Muscle of arm (tissue), 12 donors: Measurements from ENCODE around the gene PDCD7. TPM values are rescaled to one million over a fixed set of nuclear protein-coding genes. Genes with fewer than 3 reads are reported as not detected.
"Not testable (repeated sequence)": the region's sequence is repeated elsewhere in the genome, so short reads cannot be mapped to it uniquely, and the experiment has no call there.

ENCODE experiments used
- DNase-seq: peaks from one replicate; pipeline ENCODE4 v3.0.0-alpha.2; 2013
- polyA plus RNA-seq, 12 donors: library from polyadenylated mRNA; unstranded; fragments of 120-200 nt; gene quantifications; one replicate each; pipeline ENCODE4 v1.2.1, GENCODE V29; 2013; ENCODE audit not compliant: insufficient read length in 12 of 12

The PDCD7 gene
- polyA plus RNA-seq, 12 donors: 14.8 to 44.0 (median 19.5) TPM; not detected in 1

DNA sequence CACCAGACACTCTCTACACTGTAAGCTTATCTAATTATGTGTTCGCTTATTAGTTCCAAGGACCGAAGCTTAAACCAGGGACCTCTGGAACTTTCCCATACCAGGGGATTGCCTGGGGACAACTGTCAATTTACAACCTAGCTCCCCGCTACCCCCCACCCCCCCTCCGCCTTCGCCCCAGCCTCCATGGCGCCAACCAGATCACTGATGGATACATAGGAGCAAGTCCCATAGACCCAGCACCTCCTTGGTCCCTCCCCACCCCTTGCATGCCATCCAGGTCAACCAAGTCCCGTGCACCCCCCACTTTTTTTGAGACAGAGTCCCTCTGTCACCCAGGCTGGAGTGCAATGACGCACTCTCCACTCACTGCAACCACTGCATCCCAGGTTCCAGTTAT is 930 bp upstream of the PDCD7 start:
- DNase-seq: no peak

DNA sequence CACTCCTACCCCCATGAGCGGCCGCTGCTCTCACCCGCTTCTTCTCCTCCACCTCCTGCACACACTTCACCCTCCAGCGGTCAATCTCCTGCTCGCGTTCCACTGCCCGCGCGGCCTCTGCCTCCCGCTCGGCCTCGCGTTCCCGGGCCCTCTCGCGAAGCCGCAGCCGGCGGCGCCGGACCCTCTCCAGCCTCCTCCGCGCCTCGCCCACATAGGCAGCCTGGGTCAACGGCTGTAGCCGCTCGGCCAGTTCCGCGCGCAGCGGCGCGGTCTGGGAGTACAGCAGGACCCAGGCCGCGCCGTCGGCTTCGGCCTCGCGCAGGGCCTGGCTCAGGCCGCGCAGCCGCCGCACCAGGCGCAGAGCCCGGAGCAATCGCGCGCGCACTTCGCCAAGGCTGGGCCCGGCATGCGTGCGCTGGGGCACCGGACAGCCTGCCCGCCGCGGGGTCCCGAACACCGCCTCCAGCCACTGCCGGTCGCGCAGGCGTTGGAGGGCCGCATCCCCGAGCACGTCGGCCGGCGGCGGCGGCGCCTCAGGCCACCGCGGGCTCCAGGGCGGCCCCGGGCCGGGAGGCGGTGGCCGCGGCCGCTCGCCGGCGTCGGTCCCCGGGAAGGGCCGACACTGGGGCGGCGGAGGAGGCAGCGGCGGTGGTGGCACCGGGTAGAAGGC is 595 bp downstream of the PDCD7 start:
- peak; percentile 13 for DNase-seq

DNA sequence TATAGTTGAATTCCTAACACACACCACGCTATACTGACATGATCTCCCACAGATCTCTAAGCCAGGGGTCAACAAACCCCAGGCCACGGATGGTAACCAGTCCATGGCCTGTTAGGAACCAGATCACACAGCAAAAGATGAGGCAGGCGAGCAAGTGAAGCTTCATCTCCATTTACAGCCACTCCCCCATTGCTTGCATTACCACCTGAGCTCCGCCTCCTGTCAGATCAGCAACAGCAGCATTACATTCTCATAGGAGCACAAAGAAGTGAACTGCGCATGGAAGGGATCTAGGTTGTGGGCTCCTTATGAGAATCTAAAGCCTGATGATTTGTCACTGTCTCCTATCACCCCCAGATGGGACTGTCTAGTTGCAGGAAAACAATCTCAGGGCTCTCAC is 2.7 kb downstream of the PDCD7 start:
- DNase-seq: no peak

DNA sequence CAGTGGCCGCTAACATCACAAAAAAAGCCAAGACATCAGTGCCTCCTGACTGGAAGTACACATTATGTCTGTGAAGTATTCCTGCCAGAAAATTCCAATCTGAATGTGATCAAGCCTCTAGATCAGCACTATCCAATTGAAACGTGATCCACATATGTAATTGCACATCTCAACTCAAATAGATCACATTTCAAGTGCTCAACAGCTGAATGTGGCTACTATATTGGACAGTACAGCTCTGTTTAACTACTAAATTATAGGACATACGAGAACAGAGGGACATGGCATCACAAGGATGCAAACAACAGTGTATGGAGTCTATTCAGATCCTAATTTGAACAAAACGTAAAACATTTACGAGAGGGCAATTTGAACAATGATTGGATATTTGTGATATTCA is 18.1 kb downstream of the PDCD7 start:
- DNase-seq: no peak

DNA sequence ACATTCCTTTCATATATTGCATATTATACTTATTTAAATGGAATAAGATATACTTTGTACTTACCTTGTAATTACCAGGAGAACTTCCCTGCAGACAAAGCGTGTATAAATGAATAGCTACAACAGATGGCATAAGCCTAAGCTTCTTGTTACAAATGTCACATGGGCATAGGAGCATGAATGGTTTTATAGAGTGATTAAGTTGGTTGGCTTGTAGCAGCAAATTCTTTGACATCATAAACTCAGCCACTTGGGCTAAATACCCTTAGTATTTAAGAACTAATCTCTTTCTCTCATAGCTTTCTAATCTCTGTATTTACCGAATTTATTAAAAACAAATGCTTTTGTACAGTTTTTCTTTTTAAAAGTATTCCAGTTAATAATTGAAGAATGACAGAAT is 18.5 kb downstream of the PDCD7 start, which contains the start of gene UBAP1L:
UBAP1L (minus strand) TSS at position 115 of the 400 bp plus-strand sequence. CDS start 8,985 bp downstream, outside the sequence.
- DNase-seq: no peak

DNA sequence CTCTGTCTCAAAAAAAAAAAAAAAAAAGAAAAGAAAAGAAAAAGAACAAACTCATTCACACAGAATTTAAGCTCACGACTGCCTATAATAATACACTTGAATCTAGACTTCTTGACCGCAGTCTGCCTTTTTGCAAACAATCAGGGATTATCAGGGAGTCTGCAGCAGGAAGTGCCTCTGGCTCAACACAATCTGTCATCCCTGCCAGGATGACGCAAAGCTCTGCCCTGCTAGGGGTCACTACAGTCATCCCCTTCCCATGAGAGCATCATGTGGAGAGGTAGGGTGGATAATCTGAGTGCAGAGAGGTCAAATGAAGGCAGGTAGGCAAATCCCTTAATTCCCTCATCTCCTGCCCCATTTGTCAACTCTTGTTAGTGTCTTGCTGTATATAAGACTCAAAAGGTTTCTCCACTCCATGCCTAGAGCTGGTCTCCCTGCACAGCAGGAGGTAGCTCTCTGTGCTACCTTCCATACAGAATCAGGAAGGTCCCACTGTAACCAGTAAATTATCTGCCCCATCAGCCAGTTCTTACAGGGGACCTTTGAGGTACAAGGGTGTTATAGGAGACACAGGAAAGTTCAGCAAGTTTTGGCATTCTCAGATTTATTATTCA is 22.8 kb downstream of the PDCD7 start:
- DNase-seq: no peak

DNA sequence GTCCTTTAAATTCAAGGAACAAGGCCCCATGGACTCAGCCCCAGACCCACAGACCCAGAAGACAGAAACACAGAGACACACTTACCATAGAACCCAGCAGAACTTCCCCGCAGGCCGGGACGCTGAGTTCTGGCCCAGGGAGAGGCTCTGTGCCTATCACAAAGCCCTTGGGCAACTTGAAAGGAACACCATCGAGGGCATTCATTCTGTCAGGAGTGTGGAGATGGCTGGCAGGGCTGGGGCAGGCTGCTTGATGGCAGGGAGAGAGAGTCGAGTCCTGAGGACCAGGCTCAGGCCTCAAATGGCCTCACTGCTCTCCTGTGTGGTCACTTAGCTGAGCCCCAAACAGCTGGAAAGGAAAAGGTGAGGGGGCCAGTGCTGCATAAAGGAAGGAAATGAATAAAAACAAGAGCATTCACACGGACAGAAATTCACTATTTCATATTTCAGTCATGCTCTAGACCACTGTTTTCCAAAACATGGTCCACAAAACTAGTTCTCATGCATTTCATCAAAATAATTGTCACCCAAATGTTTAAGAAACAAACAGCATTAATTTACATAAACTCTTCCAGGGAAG is 27.5 kb downstream of the PDCD7 start:
- no peak for DNase-seq

DNA sequence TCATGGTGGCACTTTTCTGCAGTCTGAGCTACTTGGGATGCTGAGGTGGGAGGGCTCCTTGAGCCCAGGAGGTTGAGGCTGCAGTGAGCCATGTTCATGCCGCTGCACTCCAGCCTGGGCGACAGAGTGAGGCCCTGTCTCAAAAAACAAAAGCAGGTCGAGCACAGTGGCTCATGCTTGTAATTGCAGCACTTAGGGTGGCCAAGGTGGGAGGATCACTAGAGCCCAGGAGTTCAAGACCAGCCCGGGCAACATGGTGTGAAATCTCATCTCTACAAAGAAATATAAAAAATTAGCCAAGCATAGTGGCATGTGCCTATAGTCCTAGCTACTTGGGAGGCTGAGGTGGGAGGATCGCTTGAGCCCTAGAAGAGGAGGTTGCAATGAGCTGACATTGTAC is 28.6 kb downstream of the PDCD7 start:
- no peak for DNase-seq

DNA sequence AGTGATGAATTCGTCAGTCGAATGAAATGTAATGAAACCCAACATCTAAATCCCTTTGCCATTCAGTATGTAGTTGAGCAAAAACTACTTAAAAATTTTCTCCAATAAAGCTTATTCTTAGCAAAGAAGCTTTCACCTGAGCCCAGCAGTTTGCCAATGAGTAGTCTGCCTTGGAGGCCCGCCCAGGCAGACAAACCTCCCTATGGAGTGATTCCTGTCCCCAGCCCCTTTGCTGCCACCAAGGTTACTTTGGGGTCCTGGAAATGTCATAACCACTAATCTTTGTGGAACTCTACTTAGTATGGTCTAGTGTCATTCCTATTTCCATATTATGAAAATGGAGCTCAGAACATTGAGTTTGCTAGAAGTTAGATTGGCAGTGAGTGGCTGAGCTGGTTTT is 30.7 kb downstream of the PDCD7 start:
- no peak for DNase-seq

DNA sequence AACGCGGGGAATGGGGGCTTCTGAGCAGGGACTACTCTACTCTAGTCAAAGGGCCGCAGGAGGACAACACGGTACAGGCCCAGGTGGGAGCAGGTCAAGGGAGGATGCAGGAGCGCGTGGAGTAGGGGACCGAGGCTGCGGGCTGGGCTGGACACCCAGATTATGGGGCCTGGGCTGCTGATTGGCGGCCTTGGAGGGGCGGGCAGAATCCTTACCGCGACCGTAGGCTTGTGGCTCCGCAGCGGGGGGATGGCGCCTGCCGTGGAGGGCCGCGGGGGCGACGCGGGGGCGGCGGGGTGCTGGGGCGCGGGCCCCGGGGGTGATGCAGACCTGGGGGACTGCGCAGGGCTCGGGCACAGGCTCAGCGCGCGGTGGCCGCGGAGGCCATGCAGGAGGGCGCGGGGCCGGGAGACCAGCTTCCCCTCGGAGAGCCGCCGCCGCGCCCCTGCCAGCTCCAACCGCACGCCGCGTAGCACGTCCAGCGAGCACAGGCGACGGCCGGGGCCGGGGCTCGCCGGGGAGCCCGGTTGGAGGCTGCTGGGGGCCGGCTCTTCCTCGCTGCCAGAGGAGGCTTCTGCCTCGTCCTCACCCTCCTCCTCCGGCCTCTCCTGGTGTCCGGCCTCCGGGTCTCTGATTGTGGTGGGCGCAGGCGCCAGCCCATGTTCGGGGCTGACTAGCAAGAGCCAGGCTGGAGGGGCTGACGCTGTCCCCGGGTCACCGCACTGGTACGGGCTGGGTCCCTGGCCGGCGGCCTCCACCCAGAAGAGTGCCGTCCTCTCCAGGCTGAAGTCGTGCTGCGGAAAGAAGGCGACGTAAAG is 31.5 kb downstream of the PDCD7 start:
- DNase-seq: no peak

DNA sequence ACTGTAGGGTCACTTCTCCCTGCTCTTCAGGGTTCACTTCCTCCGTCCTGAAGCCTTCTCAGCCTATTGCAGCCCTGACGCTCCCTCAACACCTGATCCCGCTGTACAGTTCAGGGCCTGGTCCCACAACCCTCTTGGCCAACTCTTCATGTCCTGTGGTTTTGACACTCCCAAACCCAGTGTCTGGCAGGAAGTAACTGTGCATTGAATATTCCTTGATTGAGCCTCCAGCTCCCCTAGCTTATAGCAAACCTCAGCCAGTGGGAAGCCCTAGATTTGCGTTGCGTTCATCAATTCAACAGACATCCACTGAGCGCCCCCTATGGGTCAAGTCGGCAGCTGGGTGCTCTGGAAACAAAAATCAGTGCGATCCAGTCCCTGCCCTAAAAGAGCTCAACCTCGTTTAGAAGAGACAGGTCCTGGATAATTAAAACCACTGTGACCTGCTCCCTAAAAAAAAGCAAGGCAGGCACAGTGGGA is 32.2 kb downstream of the PDCD7 start:
- DNase-seq: peak; percentile 81

DNA sequence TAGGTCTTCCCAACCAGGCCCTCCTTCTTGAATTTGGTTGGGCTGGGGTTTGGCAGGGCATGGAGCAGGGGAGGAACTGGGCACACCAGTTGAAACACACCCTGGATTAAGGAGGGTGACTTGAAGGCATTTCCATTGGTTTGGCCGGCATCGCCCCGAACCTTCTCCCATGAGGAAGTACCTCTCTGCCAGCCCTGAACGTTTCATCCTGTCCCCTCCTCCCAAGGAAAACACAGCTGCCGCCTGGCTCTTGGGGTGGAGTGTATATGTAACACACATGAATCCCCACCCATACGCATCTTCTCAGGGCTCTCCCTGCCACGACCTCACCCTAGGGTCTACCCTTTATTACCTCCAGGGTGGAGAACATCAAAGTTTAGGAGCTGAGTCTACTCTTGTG is 33.2 kb downstream of the PDCD7 start:
- DNase-seq: no peak

DNA sequence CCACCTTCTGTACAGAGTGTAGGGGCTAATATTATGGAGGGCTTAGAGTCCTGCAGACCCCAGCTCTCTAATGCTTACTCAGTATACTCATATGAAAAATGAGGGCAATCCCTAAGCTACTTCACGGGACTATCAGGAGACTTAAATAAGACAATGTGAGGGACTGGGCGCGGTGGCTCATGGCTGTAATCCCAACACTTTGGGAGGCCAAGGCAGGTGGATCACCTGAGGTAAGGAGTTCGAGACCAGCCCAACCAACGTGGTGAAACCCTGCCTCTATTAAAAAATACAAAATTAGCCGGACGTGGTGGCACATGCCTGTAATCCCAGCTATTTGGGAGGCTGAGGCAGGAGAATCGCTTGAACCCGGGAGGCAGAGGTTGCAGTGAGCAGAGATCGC is 33.8 kb downstream of the PDCD7 start:
- DNase-seq: not testable (repeated sequence)

DNA sequence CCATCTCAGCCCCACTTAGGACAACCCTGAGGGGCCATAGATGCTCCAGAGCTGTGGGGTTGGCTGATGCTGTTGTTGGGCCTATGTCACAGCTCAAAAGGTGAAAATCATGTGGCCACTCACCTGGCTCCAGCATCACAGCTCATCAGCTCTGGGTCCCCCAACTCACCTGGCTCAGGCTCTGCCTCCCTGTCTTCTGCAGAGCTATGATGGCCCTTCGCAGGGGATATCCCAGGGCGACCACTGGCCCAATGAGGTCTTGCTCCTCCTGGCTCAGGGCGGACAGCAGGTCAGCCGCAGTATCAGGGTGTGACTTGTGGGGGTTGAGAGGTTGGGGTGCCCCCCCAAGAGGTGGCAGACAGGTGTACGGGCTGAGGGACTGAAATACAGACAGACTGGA is 34.3 kb downstream of the PDCD7 start:
- no peak for DNase-seq

DNA sequence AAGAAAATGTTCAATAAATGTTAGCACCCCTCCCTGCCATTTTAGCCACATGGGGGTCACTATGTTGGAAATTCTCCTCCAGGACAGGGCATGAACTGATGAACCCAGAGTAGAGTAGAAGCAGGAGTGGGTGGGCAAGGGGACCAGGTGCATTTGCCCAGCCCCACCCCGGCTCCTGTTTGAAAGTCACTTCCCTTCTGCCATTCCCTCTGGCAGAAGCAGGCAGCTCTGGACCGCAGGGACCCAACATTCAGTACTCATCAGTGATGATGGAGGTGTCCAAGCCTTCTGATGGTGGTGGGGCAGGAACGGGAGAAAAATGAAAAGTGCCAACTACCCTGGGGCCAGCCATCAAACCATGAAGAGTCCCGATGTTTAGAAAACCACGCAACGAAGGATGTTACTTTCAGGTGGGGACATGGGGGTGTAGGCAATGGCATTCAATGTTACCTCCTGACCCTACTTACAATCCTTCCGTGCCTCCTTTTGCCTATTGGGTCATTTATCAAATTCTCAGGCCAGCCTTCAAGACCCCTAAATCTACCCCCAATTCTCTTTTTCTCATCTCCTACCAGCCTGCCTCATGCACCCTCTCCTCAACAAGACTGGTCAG is 35.9 kb downstream of the PDCD7 start:
- DNase-seq: no peak

DNA sequence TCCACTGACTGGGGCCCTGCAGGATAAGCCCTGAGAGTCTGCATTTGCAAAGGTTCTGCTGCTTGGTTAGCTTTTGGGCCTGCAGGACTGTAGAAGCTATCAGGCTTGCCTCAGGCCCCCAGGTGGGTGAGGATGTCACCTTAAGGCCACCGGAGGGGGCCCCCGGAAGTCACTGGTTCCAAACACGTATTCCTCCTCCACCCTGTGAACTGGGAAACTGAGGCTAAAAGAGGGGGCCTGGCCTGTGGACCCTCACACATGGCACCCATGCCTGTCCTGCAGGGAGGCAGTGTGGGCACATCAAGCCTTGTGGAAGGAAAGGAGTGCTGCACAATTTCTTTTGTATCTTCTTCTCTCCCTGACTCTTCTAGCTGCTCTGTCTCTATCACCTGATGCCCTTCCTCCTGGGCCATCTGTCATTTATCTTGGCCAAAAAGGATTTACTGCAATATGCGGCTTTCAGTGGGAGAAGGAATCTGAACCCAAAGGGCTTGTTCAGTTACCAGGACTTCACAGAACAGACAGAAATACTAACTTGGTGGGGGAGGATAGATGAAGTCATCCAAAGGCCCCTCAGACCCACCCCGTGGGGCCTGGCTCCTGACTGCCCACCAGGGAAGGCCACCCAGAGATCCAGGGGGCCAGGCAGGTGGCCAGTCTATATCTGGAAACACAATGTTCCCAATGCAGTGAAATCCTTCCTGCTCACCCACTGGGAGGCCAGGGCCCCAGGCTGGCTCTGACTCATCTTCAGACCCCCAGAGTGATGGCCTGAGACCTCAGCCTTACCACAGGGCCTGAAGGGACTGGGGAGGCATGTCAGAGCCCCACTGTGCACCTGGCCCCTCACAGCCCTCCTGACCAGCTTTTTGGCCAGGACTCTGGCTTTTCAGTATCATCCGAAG is 36.9 kb downstream of the PDCD7 start:
- DNase-seq: no peak

DNA sequence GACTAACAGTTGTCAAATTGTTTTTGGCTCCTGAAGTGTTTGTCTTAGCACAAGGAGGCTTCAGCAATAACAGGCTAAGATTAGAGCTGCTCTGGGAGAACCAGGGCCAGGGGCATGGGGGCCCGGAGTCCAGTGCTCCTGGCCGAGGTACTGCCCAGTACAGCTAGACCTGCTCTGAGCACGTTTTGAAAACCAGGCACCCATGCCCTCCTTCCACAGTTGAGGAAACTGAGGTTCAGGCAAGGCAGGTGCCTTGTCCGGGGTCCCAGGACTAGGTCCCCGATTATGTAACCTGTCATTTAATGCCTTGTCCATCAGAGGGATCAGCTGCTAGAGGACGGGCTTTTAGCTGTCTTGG is 37.9 kb downstream of the PDCD7 start:
- no peak for DNase-seq

DNA sequence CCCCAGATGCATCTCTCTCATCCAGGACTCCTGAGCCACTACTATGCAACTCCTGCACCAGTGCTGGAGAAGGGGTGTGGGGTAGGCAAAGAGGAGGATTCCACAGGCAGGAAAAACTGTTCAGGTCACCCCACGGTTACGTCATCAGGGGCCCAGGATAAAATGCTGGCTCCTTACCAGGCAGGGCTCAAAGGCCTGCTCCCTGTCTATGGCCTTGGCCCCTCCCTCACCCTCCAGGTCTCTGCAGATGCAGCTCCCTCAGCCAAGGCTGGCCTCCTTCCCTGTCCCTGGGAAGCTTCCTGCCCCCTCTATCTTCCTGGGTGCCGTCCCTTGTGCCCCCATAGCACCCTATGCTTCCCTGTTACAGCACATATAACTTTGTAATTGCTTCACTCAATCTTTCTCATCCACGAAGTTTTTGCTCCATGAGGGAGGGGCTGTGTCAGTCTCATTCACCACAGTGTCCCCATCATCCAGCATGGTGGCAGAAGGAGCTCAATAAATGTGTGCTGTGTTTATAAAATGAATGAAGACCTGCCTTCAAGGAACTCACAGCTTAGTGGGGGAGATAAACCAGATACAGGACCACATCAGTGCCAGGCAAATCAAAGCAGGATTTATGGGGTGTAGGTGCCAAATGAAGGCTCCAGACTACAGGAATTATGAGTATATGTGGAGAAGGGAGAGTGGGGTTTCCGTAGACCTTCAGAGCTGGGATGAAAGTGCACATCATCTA is 38.4 kb downstream of the PDCD7 start:
- DNase-seq: no peak

DNA sequence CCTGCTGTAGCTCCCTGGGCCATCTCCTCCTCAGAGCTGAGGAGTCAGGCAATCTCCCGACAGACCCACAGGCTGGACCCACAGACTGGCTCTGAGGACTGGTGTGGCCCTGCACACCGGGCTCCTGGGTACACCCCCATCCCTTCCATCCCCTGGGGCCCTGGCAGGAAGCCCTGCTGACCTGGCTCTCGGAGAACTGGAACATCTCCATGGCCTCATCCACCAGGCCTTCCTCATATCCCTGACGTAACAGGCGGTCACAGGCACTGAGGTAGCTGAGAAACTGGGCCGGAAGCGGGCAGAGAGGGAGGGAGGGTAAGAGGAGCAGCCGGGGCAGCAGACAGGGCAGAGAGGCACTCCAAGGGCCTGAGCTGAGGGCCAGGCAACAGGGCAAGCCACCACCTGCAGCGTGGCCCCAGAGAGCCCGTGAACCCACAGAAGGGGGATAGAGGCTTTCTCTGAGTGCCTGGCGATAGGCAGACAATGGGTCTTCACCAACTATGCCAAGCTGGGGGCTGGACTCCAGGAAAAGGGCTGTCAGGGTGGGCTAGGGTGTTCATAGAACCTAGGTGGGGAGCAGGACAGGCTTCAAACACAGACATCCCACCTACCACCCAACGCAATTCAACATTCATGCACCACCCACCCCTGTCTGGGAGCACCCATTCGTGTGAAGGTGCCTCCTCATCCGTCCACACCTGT is 39.2 kb downstream of the PDCD7 start:
- no peak for DNase-seq

DNA sequence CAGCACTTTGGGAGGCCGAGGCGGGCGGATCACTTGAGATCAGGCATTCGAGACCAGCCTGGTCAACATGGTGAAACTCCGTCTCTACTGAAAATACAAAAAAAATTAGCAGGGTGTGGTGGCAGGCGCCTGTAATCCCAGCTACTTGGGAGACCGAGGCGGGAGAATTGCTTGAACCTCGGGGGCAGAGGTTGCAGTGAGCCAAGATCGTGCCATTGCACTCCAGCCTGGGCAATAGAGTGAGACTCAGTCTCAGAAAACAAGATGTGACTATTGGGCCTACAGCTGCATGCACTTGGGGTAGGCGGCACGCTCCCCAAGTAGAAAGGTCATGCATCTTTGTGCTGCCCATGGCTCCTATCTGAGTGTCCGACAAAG is 39.8 kb downstream of the PDCD7 start:
- not testable (repeated sequence) for DNase-seq
